DOHH2 (cell line): Measurements from ENCODE around the gene KIAA0513.

Experiments
- H3F3A ChIP-seq: fragments of 200-600 bp; sonication (generic), shearing (Covaris generic); 2 replicates; pipeline ENCODE4 v1.6.0; 2016; ENCODE audit warnings: antibody characterized with exemption, mild to moderate bottlenecking; ENCODE audit not compliant: control insufficient read depth, insufficient read depth
- H3K27ac ChIP-seq: fragments of 200-600 bp; sonication (generic); 2 replicates; pipeline ENCODE4 v1.5.1; 2014; ENCODE audit warnings: low read depth, mild to moderate bottlenecking, low read length, moderate library complexity
- H3K27me3 ChIP-seq: fragments of 200-600 bp; sonication (generic); 2 replicates; pipeline ENCODE4 v1.6.1; 2014; ENCODE audit warnings: mild to moderate bottlenecking, low read length, mixed read lengths; ENCODE audit not compliant: control insufficient read depth
- H3K36me3 ChIP-seq: fragments of 200-600 bp; sonication (generic); 2 replicates; pipeline ENCODE4 v1.6.1; 2014; ENCODE audit warnings: mild to moderate bottlenecking, low read length, moderate library complexity, mixed read lengths; ENCODE audit not compliant: control insufficient read depth
- H3K4me1 ChIP-seq: fragments of 200-600 bp; sonication (generic); 2 replicates; pipeline ENCODE4 v1.6.1; 2014; ENCODE audit warnings: mild to moderate bottlenecking, low read length, mixed read lengths; ENCODE audit not compliant: control insufficient read depth
- H3K4me2 ChIP-seq: fragments of 200-600 bp; sonication (generic); 2 replicates; pipeline ENCODE4 v1.6.0; 2014; ENCODE audit warnings: mild to moderate bottlenecking, low read length, moderate library complexity
- H3K4me3 ChIP-seq: fragments of 200-600 bp; sonication (generic); 2 replicates; pipeline ENCODE4 v1.5.1; 2014; ENCODE audit warnings: mild to moderate bottlenecking, low read length, mixed read lengths
- H3K79me2 ChIP-seq: fragments of 200-600 bp; sonication (generic); 2 replicates; pipeline ENCODE4 v1.6.1; 2014; ENCODE audit warnings: mild to moderate bottlenecking, low read length, mixed read lengths; ENCODE audit not compliant: control insufficient read depth
- H3K9me2 ChIP-seq: fragments of 200-600 bp; sonication (generic); replicated peaks from 2 replicates; pipeline ENCODE4 v1.6.1; 2014; ENCODE audit warnings: mild to moderate bottlenecking, low read length, mixed read lengths; ENCODE audit not compliant: control insufficient read depth
- H3K9me3 ChIP-seq: fragments of 200-600 bp; sonication (generic); 2 replicates; pipeline ENCODE4 v1.6.1; 2014; ENCODE audit warnings: antibody characterized with exemption, low read length, mixed read lengths; ENCODE audit not compliant: control insufficient read depth, insufficient read depth
- H4K20me1 ChIP-seq: fragments of 200-600 bp; sonication (generic); 2 replicates; pipeline ENCODE4 v1.6.0; 2014; ENCODE audit warnings: low read depth, mild to moderate bottlenecking, antibody characterized with exemption, low read length, moderate library complexity; ENCODE audit not compliant: control insufficient read depth, insufficient read depth
- EZH2phosphoT487 ChIP-seq: fragments of 200-600 bp; sonication (generic); IDR thresholded peaks from 2 replicates; pipeline ENCODE4 v1.6.1; 2017; ENCODE audit warnings: borderline replicate concordance, mild to moderate bottlenecking, antibody characterized with exemption, low read length, moderate library complexity, mixed read lengths
- TF ChIP-seq, protein P1 (sequence below): fragments of 200-600 bp; sonication (generic); IDR thresholded peaks from one replicate; pipeline ENCODE4 v1.5.1; 2014; ENCODE audit warnings: antibody characterized with exemption, mild to moderate bottlenecking, low read depth, low read length; ENCODE audit not compliant: poor library complexity, severe bottlenecking

The KIAA0513 gene

GRCh38 chr16:85136213-85136701 is 108.7 kb downstream of the KIAA0513 start:
- TF ChIP-seq, protein P1, sequence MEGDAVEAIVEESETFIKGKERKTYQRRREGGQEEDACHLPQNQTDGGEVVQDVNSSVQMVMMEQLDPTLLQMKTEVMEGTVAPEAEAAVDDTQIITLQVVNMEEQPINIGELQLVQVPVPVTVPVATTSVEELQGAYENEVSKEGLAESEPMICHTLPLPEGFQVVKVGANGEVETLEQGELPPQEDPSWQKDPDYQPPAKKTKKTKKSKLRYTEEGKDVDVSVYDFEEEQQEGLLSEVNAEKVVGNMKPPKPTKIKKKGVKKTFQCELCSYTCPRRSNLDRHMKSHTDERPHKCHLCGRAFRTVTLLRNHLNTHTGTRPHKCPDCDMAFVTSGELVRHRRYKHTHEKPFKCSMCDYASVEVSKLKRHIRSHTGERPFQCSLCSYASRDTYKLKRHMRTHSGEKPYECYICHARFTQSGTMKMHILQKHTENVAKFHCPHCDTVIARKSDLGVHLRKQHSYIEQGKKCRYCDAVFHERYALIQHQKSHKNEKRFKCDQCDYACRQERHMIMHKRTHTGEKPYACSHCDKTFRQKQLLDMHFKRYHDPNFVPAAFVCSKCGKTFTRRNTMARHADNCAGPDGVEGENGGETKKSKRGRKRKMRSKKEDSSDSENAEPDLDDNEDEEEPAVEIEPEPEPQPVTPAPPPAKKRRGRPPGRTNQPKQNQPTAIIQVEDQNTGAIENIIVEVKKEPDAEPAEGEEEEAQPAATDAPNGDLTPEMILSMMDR, result no peak
- TF ChIP-seq EZH2phosphoT487, result no peak
- no peaks in the 10 kb centered on the region for H3K36me3 ChIP-seq
- H4K20me1 ChIP-seq, result no peaks in the 10 kb centered on the region
- no peaks in the 10 kb centered on the region for H3K9me2 ChIP-seq
- no peaks in the 10 kb centered on the region for H3F3A ChIP-seq
- no peak overlapping the region for H3K4me2 ChIP-seq
- no peaks in the 10 kb centered on the region for H3K27me3 ChIP-seq
- no peaks in the 10 kb centered on the region for H3K9me3 ChIP-seq
- H3K27ac ChIP-seq, result no peak overlapping the region
- H3K79me2 ChIP-seq, result no peaks in the 10 kb centered on the region
- H3K4me1 ChIP-seq, result no peaks in the 10 kb centered on the region
- H3K4me3 ChIP-seq, result no peak overlapping the region

- TF ChIP-seq, protein P1, result no peak
- TF ChIP-seq EZH2phosphoT487, result no peak
- Histone ChIP-seq H3K27ac (no peak overlapping the region), H3K9me3 (no peaks in the 10 kb centered on the region), H3K79me2 (no peaks in the 10 kb centered on the region), H3K4me1 (no peaks in the 10 kb centered on the region), H3K27me3 (no peaks in the 10 kb centered on the region), H3K9me2 (no peaks in the 10 kb centered on the region), H4K20me1 (no peaks in the 10 kb centered on the region), H3K4me2 (no peak overlapping the region), H3F3A (no peaks in the 10 kb centered on the region), H3K36me3 (no peaks in the 10 kb centered on the region), H3K4me3 (no peak overlapping the region)
Observed at GRCh38 chr16:85136702-85137322, 109.2 kb downstream of the KIAA0513 start.

DNA sequence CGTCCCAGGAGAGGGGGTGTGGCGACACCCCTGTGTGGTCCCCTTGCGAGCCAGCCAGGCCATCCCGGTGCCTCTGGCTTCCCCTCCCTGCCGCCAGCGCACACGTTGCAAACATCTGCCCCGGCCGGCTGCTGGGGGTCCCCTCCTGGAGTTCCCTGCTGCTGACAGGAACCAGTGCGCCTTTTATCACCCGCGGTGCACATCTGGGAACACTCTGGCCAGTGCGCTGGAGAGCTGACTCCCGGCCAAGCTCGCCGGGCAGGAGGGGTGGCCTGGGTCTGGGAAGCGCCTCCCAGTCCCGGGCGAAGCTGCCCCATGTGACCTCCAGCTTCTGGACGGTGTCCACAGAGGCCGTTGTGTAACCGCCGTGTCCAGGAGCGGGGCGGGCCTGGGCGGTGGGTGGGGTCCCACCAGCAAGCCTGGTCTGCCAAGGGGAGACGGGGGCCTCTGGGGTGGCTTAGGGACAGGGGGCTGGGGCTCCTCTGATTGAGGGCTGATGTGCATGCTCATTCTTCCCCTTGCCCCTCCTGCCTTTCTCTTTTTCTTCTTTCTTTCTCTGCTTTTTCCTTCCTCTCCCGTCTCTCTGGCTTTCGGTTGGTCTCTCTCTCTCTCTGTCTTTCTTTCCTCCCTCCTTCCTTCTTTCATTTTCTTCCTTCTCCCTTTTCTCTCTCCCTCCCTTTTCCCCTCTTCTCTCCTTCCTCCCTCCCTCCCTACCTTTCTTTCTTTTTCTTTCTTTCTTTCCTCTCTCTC is 109.9 kb downstream of the KIAA0513 start:
- Histone ChIP-seq H3F3A (no peaks in the 10 kb centered on the region), H3K36me3 (no peaks in the 10 kb centered on the region), H3K4me2 (no peak overlapping the region), H3K27me3 (no peaks in the 10 kb centered on the region), H3K9me2 (no peaks in the 10 kb centered on the region), H3K79me2 (no peaks in the 10 kb centered on the region), H3K27ac (no peak overlapping the region), H3K9me3 (no peaks in the 10 kb centered on the region), H3K4me3 (no peak overlapping the region), H3K4me1 (no peaks in the 10 kb centered on the region), H4K20me1 (no peaks in the 10 kb centered on the region)
- TF ChIP-seq, protein P1, result no peak
- no peak for TF ChIP-seq EZH2phosphoT487
